Activated CD4-positive, alpha-beta T cell treated with anti-CD3 and anti-CD28 coated beads, Interleukin-10, Interleukin-2, amounts not matched to agents 100 ng/mL and 50 ng/mL, durations not matched to agents 16 hours and 8 hours (primary cell): ENCODE results near the gene ZNF526.
A peak's percentile ranks its signal among the peaks of the same experiment; 100 is the strongest.

Experiments
- DNase-seq: peaks from one replicate; pipeline ENCODE4 v3.0.0-alpha.2; 2020

ZNF526 gene

DNA sequence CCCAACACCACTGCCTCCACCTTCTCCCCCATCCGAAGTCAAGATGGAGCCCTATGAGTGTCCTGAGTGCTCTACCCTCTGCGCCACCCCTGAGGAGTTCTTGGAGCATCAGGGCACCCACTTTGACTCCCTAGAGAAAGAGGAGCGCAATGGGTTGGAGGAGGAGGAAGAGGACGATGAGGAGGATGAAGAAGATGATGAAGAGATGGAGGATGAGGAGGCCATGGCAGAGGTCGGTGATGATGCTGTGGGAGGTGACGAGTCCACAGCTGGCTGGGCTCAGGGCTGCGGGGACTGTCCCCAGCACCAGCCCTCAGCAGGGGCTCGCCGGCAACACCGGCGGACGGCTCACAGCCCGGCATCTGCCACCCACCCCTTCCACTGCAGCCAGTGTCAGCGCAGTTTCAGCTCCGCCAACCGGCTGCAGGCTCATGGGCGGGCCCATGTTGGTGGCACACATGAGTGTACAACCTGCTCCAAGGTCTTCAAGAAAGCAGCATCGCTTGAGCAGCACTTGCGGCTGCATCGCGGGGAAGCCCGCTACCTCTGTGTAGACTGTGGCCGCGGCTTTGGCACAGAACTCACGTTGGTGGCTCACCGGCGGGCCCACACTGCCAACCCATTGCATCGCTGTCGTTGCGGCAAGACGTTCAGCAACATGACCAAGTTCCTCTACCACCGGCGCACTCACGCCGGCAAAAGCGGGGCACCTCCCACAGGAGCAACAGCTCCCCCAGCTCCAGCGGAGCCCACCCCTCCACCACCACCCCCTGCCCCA, 5.0 kb downstream of the ZNF526 start:
- DNase-seq = no peak

- DNase-seq = no peak
These were observed 5.7 kb downstream of the ZNF526 start for GRCh38 chr19:42225718-42226292.

DNA sequence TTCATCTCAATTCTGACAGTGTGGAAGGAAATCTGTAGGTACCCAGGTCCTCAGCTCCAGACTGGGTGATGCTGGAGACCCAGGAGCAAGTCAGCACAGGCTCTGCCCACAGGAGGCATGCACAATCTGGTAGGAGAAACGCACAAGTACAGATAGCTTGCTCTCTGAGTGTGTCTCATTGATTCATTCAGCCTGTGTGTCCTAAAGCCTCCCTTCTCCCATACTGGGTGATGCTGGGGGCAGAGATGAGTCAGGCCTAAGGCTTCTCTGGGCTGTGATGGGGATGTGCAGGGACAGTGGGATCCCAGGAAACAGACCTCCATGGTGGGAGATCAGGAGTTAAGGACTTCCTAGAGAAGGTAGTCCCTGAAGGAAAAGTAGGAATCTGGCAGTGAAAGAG, 6.8 kb downstream of the ZNF526 start:
- no peak for DNase-seq

- DNase-seq = no peak
These were observed 8.5 kb downstream of the ZNF526 start for GRCh38 chr19:42228641-42229040.

DNA sequence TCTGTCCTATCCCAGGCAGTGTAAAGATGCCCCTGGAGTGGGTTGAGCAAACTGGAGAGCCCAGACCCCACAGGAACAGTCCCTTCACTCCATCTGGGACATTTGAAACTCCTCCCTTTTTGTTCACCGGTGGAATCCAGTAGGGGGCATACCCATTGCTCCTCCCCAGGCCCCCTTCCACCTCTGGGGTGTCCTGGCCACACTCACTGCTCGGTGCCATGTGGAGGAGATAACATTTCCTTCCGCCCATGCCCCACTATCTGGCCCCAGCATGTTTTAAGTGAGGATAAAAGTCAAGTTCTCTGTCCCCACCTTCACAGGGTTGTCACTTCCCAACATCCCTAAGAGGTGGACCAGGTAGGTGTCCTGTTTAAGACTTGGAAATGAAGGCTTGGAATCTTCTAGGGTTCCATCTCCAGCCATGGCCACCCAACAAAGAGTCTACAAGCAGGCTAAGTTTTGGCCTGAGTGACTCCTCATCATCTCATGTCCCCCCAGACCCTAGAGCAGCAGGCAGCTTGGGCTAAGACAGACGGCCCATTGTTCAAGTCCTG, 9.3 kb downstream of the ZNF526 start:
- DNase-seq = no peak

DNA sequence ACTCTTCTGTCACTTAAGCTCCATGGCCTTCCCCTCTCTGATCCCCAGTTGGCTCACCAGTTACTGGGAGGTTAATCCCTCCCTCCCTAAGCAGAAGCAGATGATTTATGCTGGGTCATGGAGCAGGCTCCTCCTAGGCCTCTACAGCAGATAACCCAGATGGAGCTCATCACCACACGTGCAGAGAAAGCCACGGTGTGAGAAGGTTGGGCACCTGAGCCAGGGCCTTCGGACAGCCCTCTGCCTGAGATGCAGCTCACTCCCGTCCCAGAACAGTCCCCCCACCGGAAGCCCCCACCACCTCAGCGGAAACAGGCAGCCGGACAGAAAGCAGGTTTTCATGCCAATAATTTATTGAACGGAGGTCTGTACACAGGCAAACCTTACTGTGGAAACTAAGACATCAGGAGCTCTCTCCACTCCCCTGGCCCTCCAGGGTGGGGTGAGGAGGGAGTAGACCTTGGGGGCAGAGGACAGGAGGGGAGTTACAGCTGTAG, 9.8 kb downstream of the ZNF526 start:
- DNase-seq = no peak

DNA sequence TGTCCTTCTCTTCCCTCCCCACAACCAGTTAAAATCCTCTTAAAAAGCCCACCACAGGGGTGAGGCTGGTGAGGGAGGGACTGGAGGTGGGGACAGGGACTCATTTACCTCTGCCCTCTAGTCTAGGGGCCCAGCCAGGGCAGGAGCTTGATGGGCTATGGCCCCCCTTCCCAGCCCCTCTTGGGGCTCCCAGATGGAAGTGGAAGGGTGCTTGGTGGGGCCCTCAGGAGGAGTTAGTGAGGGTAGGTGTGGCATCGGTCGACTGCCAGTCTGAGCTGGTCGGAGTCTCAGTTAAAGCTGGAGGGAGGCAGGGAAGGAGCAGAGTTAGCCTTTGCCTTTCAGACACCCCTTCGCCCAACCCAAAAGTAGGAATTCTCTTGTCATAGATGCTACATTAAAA, 10.5 kb downstream of the ZNF526 start:
- DNase-seq = no peak

DNA sequence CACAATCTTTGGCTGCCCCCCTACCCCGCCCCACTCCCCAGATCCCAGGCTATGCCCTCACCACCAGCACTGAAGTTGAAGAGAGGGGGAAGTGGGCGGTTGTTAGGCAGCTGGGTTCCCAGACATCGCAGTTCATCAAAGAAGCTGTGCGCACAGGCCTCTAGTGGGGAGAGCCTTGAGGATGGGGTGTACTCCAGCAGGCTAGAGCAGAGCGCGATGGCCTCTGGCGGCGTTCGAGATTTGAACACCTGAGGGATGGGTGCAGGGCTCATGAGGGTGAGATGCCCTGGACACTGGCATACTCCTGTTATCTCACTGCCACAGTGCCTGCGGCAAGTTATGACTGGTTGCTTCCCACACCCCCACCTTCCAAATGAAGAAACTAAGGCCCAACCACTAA, 12.3 kb downstream of the ZNF526 start:
- no peak for DNase-seq

DNA sequence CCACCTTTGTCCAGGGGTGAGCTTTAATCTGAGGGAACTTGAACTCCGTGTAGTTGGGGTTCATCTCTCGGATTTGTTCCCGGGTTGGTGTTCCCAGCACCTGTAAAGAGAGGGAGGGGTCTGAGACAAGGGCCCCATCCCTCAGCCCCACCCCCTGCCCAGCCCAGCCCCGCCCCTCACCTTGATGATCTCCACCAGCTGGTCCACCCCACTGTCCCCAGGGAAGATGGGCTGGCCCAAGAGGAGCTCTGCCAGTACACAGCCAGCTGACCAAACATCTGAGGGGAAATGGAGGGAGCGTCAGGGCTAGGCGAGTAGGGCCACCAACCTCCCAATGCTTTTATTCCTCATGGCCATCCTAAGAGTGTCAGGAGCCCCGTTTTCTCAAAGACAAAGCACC, 13.0 kb downstream of the ZNF526 start:
- DNase-seq = no peak

GRCh38 chr19:42233678-42234292, 13.7 kb downstream of the ZNF526 start:
- DNase-seq = no peak

DNA sequence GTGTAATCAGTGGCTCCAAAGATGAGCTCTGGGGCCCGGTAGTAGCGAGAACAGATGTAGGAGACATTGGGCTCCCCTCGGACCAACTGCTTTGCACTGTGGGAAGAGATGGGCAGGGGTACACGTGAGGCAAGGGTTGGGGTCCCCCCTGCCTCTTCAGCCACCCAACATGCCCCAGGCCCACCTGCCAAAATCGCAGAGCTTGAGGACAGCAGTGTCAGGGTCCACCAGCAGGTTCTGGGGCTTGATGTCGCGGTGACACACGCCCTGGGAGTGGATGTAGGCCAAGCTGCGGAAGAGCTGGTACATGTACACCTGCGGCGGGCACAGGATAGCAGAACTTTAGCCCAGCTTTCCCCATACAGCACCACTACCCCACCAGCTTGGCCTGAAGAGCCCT, 14.3 kb downstream of the ZNF526 start:
- no peak for DNase-seq

GRCh38 chr19:42235181-42235580, 15.1 kb downstream of the ZNF526 start:
- no peak for DNase-seq

DNA sequence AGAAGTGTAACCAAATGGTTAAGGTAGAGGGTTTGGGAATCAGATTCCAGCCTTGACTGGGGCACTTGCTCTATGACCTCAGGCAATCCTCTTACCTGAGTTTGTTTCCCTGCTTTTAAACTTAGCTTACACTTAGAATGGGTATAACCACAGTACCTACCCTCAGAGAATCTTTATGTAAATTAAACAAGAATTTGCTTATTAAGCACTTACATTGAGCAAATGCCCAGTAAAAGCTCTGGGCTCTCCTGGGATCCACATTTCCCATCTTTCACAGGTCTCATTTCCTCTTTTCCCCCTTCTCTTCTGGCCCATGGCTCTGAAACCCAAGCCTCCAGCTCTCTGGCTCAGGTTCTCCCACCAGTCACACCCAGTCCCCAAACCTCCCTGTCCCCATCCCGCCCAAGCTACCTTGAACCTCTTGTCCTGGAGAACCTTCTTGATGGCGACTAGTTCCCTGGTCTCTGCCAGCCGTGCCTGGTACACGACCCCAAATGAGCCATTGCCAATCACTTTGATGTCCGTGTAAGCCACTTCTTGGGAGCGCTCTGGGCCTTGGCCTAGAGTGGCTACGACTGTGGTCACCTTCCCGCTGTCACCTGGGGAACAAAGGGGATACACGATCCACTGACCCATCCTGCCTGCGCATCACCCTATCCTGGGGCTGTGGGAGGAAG, 19.6 kb downstream of the ZNF526 start:
- no peak for DNase-seq

GRCh38 chr19:42241279-42241678, 21.2 kb downstream of the ZNF526 start:
- DNase-seq = no peak

DNA sequence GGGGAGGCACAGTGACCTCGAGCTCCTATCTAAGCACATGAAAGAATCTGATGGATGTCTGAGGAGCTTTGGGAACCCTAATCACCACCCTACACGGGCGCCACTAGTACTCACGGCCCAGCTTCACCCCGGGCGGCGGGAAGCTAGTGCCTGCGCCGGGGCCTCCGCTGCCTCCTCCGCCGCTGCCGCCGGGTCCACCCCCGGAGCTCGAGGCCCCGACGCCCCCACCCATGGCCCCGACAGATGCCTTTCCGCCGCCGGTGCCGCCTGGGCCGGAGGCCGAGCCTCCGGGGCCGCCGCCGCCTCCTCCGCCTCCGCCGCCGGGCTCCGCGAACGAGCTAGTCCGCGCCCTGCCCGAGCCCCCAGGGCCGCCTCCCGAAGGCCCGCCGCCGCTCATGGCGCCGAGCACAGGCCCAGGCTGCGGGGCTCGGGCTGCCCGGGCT, 22.0 kb downstream of the ZNF526 start:
- DNase-seq = peak; percentile 22

GRCh38 chr19:42242512-42243409, 22.6 kb downstream of the ZNF526 start, which contains the start of gene GSK3A:
Gene GSK3A, minus strand, starts transcription at chr19:42242602. Its CDS starts 137 bp downstream, at chr19:42242465.
- peak; percentile 98 for DNase-seq

- DNase-seq = peak; percentile 97
These were observed 24.5 kb downstream of the ZNF526 start for GRCh38 chr19:42244347-42245220.

GRCh38 chr19:42245231-42245630, 25.1 kb downstream of the ZNF526 start:
- no peak for DNase-seq

DNA sequence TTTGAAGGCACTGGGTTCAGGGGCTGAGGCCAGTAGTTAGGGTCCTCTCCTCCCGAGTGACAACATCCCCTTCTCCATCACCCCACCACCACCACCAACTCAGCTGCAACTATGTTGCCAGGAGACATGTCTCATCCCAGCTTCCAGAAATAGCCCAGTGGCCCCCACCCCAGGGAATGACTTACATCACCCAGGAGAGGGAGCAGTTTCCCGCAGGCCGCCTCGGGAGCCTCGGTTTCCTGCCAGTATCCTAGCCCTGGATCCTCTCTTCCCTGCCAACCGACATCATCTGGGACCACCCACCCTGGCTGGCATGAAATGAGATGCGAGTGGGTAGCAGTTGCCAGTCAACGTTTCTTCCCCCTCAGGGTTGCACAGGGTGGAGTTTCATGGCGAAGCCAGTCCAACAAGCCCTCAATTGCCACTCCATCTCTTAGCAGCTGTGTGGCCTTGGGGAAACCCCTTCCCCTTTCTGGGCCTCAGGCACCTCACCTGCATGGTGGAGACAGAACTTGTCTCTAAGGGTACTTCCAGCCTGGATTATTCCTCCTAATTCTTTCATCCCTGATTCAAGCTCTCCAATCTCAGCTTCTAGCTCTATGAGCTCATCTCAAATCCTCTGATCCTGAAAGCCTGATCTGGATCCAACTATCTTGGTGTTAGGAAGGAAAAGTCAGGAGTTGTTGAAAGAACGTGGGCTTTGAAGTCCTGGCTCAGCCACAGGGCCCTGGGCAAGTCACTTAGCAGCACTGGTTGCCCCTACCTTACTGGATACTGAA, 26.2 kb downstream of the ZNF526 start:
- DNase-seq = no peak
